Activated CD8-positive, alpha-beta memory T cell treated with anti-CD3 and anti-CD28 coated beads, Interleukin-2, amount 50 U/mL, for 1 hour (primary cell): ENCODE measurements around the gene GMPR2.
A peak's percentile ranks its signal among the peaks of the same experiment; 100 is the strongest.

Source experiments
- DNase-seq: peaks from one replicate; pipeline ENCODE4 v3.0.0-alpha.2; 2020; ENCODE audit errors: extremely low read depth

The GMPR2 gene

GRCh38 chr14:24232645-24233537, at the start of gene GMPR2:
Gene GMPR2 (plus strand): TSS chr14:24232929. CDS start chr14:24233254, 325 bp downstream.
- DNase-seq: no peak

GRCh38 chr14:24183014-24183481, 49.7 kb upstream of the GMPR2 start:
- no peak for DNase-seq

GRCh38 chr14:24184104-24184970, 48.4 kb upstream of the GMPR2 start:
- no peak for DNase-seq

GRCh38 chr14:24185026-24185425, 47.7 kb upstream of the GMPR2 start:
- DNase-seq: no peak

GRCh38 chr14:24185741-24186140, 47.0 kb upstream of the GMPR2 start:
- no peak for DNase-seq

GRCh38 chr14:24186831-24187538, 45.7 kb upstream of the GMPR2 start:
- DNase-seq: no peak

- no peak for DNase-seq
Measured at GRCh38 chr14:24187539-24187915, 45.2 kb upstream of the GMPR2 start.

GRCh38 chr14:24188251-24189058, 44.3 kb upstream of the GMPR2 start, which contains the start of gene IPO4:
Gene IPO4 (minus strand): TSS chr14:24188816. CDS start chr14:24188787, 29 bp downstream.
- DNase-seq: peak; percentile 93

GRCh38 chr14:24189059-24189375, 43.7 kb upstream of the GMPR2 start:
- no peak for DNase-seq

- DNase-seq: no peak
Measured at GRCh38 chr14:24189460-24189859, 43.3 kb upstream of the GMPR2 start.

- no peak for DNase-seq
Measured at GRCh38 chr14:24190416-24190815, 42.3 kb upstream of the GMPR2 start.

GRCh38 chr14:24192933-24193332, 39.8 kb upstream of the GMPR2 start:
- no peak for DNase-seq

- DNase-seq: no peak
Measured at GRCh38 chr14:24194186-24194872, 38.4 kb upstream of the GMPR2 start.

- no peak for DNase-seq
Measured at GRCh38 chr14:24194873-24195185, 37.9 kb upstream of the GMPR2 start.

GRCh38 chr14:24195186-24196070, 37.3 kb upstream of the GMPR2 start, which contains the start of gene TM9SF1:
Gene TM9SF1 (minus strand): TSS chr14:24195441. CDS start chr14:24195019, 422 bp downstream.
- peak; percentile 82 for DNase-seq

- no peak for DNase-seq
Measured at GRCh38 chr14:24196071-24197055, 36.4 kb upstream of the GMPR2 start.

- DNase-seq: no peak
Measured at GRCh38 chr14:24197056-24197450, 35.7 kb upstream of the GMPR2 start.

GRCh38 chr14:24198814-24199524, 33.8 kb upstream of the GMPR2 start:
- no peak for DNase-seq
